ENCODE data around the gene UBAP2L. TPM values are rescaled to one million over a fixed set of nuclear protein-coding genes. Genes with fewer than 3 reads are reported as not detected.

Gene UBAP2L
- total and polyA plus RNA-seq, 2 donors (not counting 1 experiment from before 2014, with no cell fraction given): 51.9 to 180 TPM

DNA sequence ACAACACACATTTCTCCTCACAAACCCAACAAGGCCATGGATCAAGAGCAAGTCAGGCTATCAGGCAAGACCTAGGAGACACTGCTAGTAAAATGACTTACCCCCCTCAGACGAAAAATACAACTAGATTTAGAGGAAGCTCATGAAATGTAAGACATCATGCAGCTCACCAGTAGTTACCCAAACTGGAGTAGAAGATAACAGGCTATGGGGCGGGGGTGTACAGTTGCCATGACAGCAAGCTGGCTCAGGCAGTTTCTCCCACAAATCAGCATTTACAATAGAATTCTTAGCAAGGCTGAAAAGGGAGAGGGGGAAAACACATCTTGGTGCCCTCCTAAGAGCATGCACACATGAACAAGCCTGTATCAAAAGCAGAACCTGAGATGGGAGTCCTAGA is 42.7 kb upstream of the UBAP2L start:
- H3K79me2 ChIP-seq (ENCODE audit: control insufficient read depth, insufficient read depth, low read length): peaks cover 92% of the 10 kb centered on the region
- TF ChIP-seq, protein P1, sequence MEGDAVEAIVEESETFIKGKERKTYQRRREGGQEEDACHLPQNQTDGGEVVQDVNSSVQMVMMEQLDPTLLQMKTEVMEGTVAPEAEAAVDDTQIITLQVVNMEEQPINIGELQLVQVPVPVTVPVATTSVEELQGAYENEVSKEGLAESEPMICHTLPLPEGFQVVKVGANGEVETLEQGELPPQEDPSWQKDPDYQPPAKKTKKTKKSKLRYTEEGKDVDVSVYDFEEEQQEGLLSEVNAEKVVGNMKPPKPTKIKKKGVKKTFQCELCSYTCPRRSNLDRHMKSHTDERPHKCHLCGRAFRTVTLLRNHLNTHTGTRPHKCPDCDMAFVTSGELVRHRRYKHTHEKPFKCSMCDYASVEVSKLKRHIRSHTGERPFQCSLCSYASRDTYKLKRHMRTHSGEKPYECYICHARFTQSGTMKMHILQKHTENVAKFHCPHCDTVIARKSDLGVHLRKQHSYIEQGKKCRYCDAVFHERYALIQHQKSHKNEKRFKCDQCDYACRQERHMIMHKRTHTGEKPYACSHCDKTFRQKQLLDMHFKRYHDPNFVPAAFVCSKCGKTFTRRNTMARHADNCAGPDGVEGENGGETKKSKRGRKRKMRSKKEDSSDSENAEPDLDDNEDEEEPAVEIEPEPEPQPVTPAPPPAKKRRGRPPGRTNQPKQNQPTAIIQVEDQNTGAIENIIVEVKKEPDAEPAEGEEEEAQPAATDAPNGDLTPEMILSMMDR (conservative IDR thresholded peaks at IDR 0.05 in 1 of 2, IDR thresholded peaks at IDR 0.05 in 1 of 2; ENCODE audit: low read depth in 1 of 2, low read length in 2 of 2): no peak
- no peak for TF ChIP-seq EZH2 (IDR thresholded peaks at IDR 0.05; ENCODE audit: low read length, missing control alignments)
- no peaks in the 10 kb centered on the region for H3K27me3 ChIP-seq (ENCODE audit: control insufficient read depth, insufficient read depth, low read length)
- H3K9ac ChIP-seq (ENCODE audit: insufficient read depth, low read length): no peak overlapping the region
- peak in 1 of 2 donors; percentile 34 for DNase-seq (ENCODE audit: low read depth in 2 of 2)
- peaks cover 8% of the 10 kb centered on the region for H3K36me3 ChIP-seq (ENCODE audit: control insufficient read depth, insufficient read depth, low read length)
- no peak overlapping the region for H3K27ac ChIP-seq (ENCODE audit: insufficient read depth, low read length)
- peak overlapping the region in 1 of 4 experiments; percentile 6 for H3K4me3 ChIP-seq (replicated peaks in 1 of 4; ENCODE audit: control extremely low read depth in 1 of 4, insufficient read depth in 1 of 4, low read depth in 3 of 4, low read length in 4 of 4)
- H3K9me3 ChIP-seq (ENCODE audit: control insufficient read depth, insufficient read depth, low read depth, low read length): no peaks in the 10 kb centered on the region
- H3K4me1 ChIP-seq (ENCODE audit: control insufficient read depth, extremely low read depth, insufficient read depth, low read length): peaks cover 15% of the 10 kb centered on the region
- H3K4me2 ChIP-seq (ENCODE audit: extremely low read depth, insufficient read depth, low read length): peak overlapping the region; percentile 56
- peaks cover 8% of the 10 kb centered on the region for H4K20me1 ChIP-seq (ENCODE audit: control insufficient read depth, extremely low read depth, insufficient read depth, low read length)
- H2AFZ ChIP-seq (ENCODE audit: low read length): no peak overlapping the region

DNA sequence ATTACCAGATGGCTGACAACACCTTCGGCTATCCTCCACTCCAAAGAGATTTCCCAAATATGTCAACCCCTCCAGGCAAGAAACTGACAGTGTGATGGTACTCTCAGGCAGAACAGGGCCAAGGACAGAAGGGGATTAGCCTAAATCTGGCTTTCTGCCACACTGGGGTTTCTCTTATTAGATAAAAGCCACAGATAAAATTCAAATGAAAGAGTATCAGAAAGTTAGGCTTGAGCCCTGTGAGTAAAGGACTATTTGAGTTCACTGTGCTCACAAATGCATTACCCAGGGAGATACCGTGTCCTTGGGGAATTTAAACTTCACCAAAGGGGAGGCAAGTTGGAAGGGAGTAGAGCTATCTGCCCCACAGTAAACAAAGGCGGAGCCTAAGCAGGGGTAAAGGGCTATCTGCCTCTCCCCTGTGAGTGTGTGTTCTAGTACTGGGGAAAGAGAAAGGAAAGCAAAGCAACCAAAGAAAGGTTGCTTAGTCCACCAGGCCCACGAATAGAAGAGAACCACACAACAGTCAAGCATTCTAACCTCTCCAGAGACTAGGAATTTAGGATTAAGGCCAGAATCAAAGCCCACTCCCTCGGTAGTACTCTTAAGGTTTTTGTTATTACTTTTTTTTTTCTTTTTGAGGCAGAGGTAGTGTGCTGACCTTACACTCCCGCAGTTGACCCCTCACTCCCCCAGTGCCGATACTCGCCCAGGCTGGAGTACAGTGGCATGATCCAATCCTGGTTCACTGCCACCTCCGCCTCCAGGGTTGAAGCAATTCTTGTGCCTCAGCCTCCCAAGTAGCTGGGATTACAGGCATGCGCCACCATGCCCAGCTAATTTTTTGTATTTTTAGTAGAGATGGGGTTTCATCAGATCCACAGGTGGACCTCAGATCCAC is 41.6 kb upstream of the UBAP2L start:
- TF ChIP-seq EZH2 (IDR thresholded peaks at IDR 0.05; ENCODE audit: low read length, missing control alignments): no peak
- TF ChIP-seq, protein P1 (conservative IDR thresholded peaks at IDR 0.05 in 1 of 2, IDR thresholded peaks at IDR 0.05 in 1 of 2; ENCODE audit: low read depth in 1 of 2, low read length in 2 of 2): no peak
- DNase-seq (ENCODE audit: low read depth in 2 of 2): no peak
- H3K4me2 ChIP-seq (ENCODE audit: extremely low read depth, insufficient read depth, low read length): peak overlapping the region; percentile 7
- no peaks in the 10 kb centered on the region for H3K9me3 ChIP-seq (ENCODE audit: control insufficient read depth, insufficient read depth, low read depth, low read length)
- H3K4me1 ChIP-seq (ENCODE audit: control insufficient read depth, extremely low read depth, insufficient read depth, low read length): peaks cover 20% of the 10 kb centered on the region
- no peak overlapping the region for H2AFZ ChIP-seq (ENCODE audit: low read length)
- peaks cover 8% of the 10 kb centered on the region for H4K20me1 ChIP-seq (ENCODE audit: control insufficient read depth, extremely low read depth, insufficient read depth, low read length)
- no peak overlapping the region for H3K9ac ChIP-seq (ENCODE audit: insufficient read depth, low read length)
- peak overlapping the region; percentile 43 for H3K27ac ChIP-seq (ENCODE audit: insufficient read depth, low read length)
- H3K4me3 ChIP-seq (replicated peaks in 1 of 4; ENCODE audit: control extremely low read depth in 1 of 4, insufficient read depth in 1 of 4, low read depth in 3 of 4, low read length in 4 of 4): peak overlapping the region in 1 of 4 experiments; percentile 10
- H3K27me3 ChIP-seq (ENCODE audit: control insufficient read depth, insufficient read depth, low read length): no peaks in the 10 kb centered on the region
- peaks cover 83% of the 10 kb centered on the region for H3K79me2 ChIP-seq (ENCODE audit: control insufficient read depth, insufficient read depth, low read length)
- H3K36me3 ChIP-seq (ENCODE audit: control insufficient read depth, insufficient read depth, low read length): peaks cover 6% of the 10 kb centered on the region

DNA sequence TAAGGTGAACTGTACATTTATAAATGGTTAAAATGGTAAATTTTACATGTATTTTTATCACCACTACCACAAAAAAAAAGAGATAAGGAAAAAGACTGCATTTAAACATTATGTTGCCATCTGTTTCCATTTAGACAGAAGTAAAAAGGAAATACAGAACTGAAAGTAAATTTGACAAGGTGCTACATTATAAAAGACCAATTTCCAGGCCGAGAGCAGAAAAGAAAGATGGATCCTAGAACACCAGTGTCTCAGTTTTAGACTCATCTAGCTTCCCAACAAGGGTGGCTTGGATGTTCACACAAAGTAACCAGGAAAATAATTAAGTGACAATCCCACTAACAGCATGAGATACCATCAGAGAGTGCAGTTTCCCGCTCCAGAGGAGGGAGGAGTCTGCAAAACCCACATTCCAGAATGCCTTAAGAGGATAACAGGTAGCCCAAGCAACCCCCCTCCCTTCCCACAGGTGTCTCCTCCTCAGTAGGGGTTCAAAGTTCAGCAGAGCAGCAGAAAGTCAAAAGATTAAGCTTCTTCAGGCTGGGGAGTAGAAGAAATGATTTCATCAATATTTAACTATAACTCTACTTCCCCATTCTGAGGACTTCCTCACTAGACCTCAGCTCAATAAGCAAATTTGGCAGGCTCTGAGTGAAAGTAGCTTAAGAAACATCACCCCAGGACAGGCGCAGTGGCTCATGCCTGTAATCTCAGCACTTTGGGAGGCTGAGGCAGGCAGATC is 40.6 kb upstream of the UBAP2L start:
- H3K79me2 ChIP-seq (ENCODE audit: control insufficient read depth, insufficient read depth, low read length): peaks cover 76% of the 10 kb centered on the region
- H4K20me1 ChIP-seq (ENCODE audit: control insufficient read depth, extremely low read depth, insufficient read depth, low read length): peaks cover 8% of the 10 kb centered on the region
- peaks cover 6% of the 10 kb centered on the region for H3K36me3 ChIP-seq (ENCODE audit: control insufficient read depth, insufficient read depth, low read length)
- H3K27me3 ChIP-seq (ENCODE audit: control insufficient read depth, insufficient read depth, low read length): no peaks in the 10 kb centered on the region
- no peak overlapping the region for H3K27ac ChIP-seq (ENCODE audit: insufficient read depth, low read length)
- DNase-seq (ENCODE audit: low read depth in 2 of 2): no peak
- H3K9ac ChIP-seq (ENCODE audit: insufficient read depth, low read length): no peak overlapping the region
- H3K4me2 ChIP-seq (ENCODE audit: extremely low read depth, insufficient read depth, low read length): peak overlapping the region; percentile 68
- TF ChIP-seq, protein P1 (conservative IDR thresholded peaks at IDR 0.05 in 1 of 2, IDR thresholded peaks at IDR 0.05 in 1 of 2; ENCODE audit: low read depth in 1 of 2, low read length in 2 of 2): no peak
- TF ChIP-seq EZH2 (IDR thresholded peaks at IDR 0.05; ENCODE audit: low read length, missing control alignments): no peak
- H3K4me3 ChIP-seq (replicated peaks in 1 of 4; ENCODE audit: control extremely low read depth in 1 of 4, insufficient read depth in 1 of 4, low read depth in 3 of 4, low read length in 4 of 4): peak overlapping the region in 2 of 4 experiments; percentile 36 to 79
- H3K9me3 ChIP-seq (ENCODE audit: control insufficient read depth, insufficient read depth, low read depth, low read length): no peaks in the 10 kb centered on the region
- peaks cover 20% of the 10 kb centered on the region for H3K4me1 ChIP-seq (ENCODE audit: control insufficient read depth, extremely low read depth, insufficient read depth, low read length)
- no peak overlapping the region for H2AFZ ChIP-seq (ENCODE audit: low read length)
